ENCODE data around the gene NOX4.

GRCh38 chr11:89441606-89442005 lies 49.6 kb downstream of the NOX4 start:
- TF ChIP-seq CTCF (IDR thresholded peaks at IDR 0.05) (no peak), HOXA7 (CRISPR knock-in tag; IDR thresholded peaks at IDR 0.05) (no peak), HOXB13 (CRISPR knock-in tag; IDR thresholded peaks at IDR 0.05; ENCODE audit: low read depth) (no peak), KDM5A (IDR thresholded peaks at IDR 0.05) (no peak), SMC3 (IDR thresholded peaks at IDR 0.05) (no peak), JUN (IDR thresholded peaks at IDR 0.05) (no peak), MAFK (IDR thresholded peaks at IDR 0.05; ENCODE audit: partially characterized antibody) (no peak), USF2 (IDR thresholded peaks at IDR 0.05) (no peak), CEBPB (IDR thresholded peaks at IDR 0.05) (no peak)

Measured in A549 (cell line).